BJ (cell line): Measurements from ENCODE around the gene OR10A3. TPM values are rescaled to one million over a fixed set of nuclear protein-coding genes. Genes with fewer than 3 reads are reported as not detected.

Source experiments
- CTCF ChIA-PET: fragments of 350-600 bp; formaldehyde crosslinking; extraction: SDS; loops from one replicate; lab custom pipeline; 2021; ENCODE audit warnings: antibody characterized with exemption, inconsistent platforms; lab: Yijun Ruan, JAX
- POLR2A ChIA-PET: fragments of 300-600 bp; sonication (Branson Sonifier 250); formaldehyde crosslinking; extraction: SDS; loops from one replicate; lab custom pipeline; 2021; ENCODE audit warnings: antibody characterized with exemption; lab: Charles Lee
- DNase-seq: peaks from one replicate; pipeline ENCODE4 v3.0.0-alpha.2; 2011; ENCODE audit warnings: low read depth
- H3K27me3 ChIP-seq: 2 replicates; pipeline ENCODE4 v1.6.0; 2011; ENCODE audit warnings: low read length; ENCODE audit not compliant: control insufficient read depth, insufficient read depth
- H3K36me3 ChIP-seq: 2 replicates; pipeline ENCODE4 v1.5.1; 2011; ENCODE audit warnings: low read length; ENCODE audit not compliant: control insufficient read depth, insufficient read depth
- H3K4me3 ChIP-seq: 2 replicates; pipeline ENCODE4 v1.5.1; 2011; ENCODE audit warnings: low read depth, mild to moderate bottlenecking, control low read depth, low read length
- polyA plus RNA-seq: library from polyadenylated mRNA; depleted of rRNA; stranded (reverse); fragments of >200 nt; gene quantifications from 2 replicates; pipeline ENCODE4 v1.2.3, GENCODE V29; 2011
- TF ChIP-seq, protein P1 (sequence below): IDR thresholded peaks from 2 replicates; pipeline ENCODE4 v1.5.1; 2011; ENCODE audit warnings: low read depth, mild to moderate bottlenecking, control low read depth, inconsistent platforms, low read length, moderate library complexity; ENCODE audit not compliant: insufficient read depth

Gene OR10A3
- polyA plus RNA-seq, 1 experiment = 0.07 TPM

DNA sequence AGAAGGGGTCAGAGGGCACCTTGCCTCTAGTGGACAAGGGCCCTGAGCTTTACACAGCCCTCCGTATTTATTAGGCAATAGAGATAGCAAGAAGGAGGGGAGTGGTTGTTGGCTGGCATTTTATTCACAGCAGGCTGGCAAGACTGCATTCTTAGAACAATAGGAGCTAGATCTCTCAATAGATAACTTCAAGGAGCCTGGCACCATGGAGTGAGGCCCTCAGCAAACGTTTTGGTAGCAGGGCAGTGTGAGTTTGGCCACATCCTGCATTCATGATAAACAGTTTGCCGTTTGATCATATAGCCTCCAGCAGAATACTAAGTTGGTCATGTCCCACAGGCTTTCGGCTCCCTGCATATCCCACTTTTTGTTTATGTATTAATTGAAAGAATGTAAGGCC lies 42.1 kb downstream of the OR10A3 start:
- H3K4me3 ChIP-seq = no peak overlapping the region
- ChIA-PET CTCF (interaction anchor here (1.9 kb wide), 1 partner anchor 87 kb away, joined by 8 read pairs; the partner anchor contains the start of gene EIF3F), POLR2A (no interaction called here)

DNA sequence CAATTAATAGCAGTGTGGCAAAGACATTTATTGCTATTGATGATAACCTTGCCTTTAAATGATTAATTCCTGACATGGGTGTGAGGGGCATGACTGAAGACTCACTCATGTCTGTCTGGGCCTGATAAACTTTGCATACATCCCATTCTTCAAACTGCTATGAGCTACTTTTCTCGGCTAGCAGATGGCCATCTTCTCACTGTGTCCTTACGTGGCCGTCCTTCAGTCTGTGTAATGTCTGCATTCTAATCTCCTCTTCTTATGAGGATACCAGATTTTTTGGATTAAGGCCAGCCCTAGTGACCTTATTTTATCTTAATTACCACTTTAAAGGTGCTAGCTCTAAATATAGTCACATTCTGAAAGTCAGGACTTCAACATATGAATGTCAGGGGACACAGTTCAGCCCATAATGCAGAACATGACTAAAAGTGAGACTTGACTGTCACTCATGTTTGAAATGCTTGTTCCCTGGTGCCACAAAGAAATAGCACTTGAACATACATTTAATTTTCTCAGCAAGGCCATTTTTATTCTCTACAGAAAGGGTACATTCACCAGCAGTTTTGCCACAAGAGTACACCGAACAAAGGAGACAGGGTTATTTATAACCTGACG lies 42.7 kb downstream of the OR10A3 start:
- ChIA-PET CTCF (interaction anchor here (1.9 kb wide), 1 partner anchor 88 kb away, joined by 8 read pairs; the partner anchor contains the start of gene EIF3F), POLR2A (no interaction called here)
- no peak for DNase-seq
- TF ChIP-seq, protein P1, sequence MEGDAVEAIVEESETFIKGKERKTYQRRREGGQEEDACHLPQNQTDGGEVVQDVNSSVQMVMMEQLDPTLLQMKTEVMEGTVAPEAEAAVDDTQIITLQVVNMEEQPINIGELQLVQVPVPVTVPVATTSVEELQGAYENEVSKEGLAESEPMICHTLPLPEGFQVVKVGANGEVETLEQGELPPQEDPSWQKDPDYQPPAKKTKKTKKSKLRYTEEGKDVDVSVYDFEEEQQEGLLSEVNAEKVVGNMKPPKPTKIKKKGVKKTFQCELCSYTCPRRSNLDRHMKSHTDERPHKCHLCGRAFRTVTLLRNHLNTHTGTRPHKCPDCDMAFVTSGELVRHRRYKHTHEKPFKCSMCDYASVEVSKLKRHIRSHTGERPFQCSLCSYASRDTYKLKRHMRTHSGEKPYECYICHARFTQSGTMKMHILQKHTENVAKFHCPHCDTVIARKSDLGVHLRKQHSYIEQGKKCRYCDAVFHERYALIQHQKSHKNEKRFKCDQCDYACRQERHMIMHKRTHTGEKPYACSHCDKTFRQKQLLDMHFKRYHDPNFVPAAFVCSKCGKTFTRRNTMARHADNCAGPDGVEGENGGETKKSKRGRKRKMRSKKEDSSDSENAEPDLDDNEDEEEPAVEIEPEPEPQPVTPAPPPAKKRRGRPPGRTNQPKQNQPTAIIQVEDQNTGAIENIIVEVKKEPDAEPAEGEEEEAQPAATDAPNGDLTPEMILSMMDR = no peak
- Histone ChIP-seq H3K4me3 (no peak overlapping the region), H3K36me3 (no peaks in the 10 kb centered on the region), H3K27me3 (no peaks in the 10 kb centered on the region)

More for the DNA sequence above, 42.1 kb downstream of the OR10A3 start:
- H3K36me3 ChIP-seq = no peaks in the 10 kb centered on the region
- H3K27me3 ChIP-seq = no peaks in the 10 kb centered on the region
- DNase-seq = no peak
- TF ChIP-seq, protein P1 = no peak

DNA sequence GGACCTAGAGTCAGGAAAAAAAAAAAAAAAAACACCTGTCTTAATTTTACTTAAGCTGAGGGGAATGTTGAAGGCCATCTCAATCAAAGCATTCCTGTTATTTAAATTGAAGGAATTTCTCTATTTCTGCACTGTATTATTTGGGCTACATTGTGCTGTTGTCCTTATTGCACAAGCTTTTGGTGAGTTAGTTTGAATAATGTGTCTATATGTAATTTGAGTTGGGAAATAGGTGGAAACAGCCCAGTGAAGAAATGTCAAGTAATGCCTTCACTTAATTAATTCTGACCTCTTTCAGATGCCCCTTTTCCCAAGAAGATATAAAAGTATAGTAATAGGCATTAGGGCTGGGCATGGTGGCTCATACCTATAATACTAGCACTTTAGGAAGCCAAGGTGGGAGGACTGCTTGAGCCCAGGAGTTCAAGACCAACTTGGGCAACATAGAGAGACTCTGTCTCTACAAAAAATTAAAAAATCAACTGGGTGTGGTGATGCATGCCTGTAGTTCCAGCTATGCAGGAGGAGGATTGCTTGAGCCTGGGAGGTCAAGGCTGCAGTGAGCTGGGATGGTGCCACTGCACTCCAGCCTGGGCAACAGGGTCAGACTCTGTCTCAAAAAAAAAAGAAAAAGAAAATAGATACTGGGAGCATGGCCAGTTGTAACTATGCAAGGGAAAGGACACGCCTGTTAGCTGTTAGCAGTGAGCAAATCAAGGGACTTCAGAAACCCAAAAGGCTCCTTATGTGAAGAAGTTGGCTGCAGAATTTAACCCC lies 45.3 kb downstream of the OR10A3 start:
- ChIA-PET CTCF (interaction anchor here (0.6 to 7.5 kb wide), 6 partner anchors 8 to 203 kb away, joined by 3 to 129 read pairs (median 10); partner anchors contain the start of gene EIF3F), POLR2A (interaction anchor here (0.7 to 1.5 kb wide), 2 partner anchors 91 to 1015 kb away, joined by 4 to 6 read pairs; partner anchors contain the start of gene EIF3F)
- H3K4me3 ChIP-seq = no peak overlapping the region
- no peaks in the 10 kb centered on the region for H3K27me3 ChIP-seq
- H3K36me3 ChIP-seq = no peaks in the 10 kb centered on the region
- no peak for DNase-seq
- TF ChIP-seq, protein P1 = no peak

DNA sequence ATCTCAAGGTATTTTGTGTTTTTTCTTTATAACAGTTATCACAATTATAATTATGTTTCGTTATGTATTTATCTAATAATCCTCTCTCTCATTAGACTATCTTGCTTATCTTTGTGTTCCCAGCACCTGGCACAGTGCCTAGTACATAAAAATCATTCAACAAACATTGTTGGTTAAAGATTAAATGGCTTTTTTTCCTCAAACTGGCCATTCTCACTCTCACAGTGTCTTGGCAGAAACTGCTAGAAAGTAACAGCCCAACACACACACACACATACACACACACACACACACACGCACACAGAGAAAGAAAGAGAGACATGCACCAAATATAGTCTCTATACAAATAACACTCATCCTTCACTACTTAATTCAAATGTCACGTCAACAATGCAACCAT lies 47.3 kb downstream of the OR10A3 start:
- H3K36me3 ChIP-seq = no peaks in the 10 kb centered on the region
- no peak for DNase-seq
- H3K27me3 ChIP-seq = no peaks in the 10 kb centered on the region
- ChIA-PET POLR2A (interaction anchor here (0.5 kb wide), 1 partner anchor 75 kb away, joined by 7 read pairs; no protein-coding TSS in a partner anchor), CTCF (interaction anchor here (1.3 to 7.5 kb wide), 5 partner anchors 10 to 674 kb away, joined by 4 to 129 read pairs (median 16); partner anchors contain the start of gene EIF3F)
- TF ChIP-seq, protein P1 = no peak
- no peak overlapping the region for H3K4me3 ChIP-seq

DNA sequence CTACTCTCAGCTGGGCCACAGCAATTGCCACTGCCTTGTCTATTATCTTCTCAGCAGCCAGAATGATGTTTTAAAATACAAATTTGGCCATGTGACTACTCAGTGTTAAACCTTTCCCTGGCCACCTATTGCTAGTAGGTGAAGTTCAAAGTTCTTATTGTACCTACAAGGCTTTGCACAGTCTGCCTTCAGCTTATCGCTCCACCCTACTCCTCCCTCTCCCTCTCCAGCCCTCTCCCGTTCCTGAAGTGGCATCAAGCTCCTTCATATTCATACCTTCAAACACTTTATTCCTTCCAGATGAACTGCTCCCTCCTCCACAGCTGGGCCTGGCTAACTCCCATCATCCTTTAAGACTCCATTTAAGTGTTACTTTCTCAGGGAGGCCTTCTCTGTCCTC lies 47.7 kb downstream of the OR10A3 start:
- CTCF ChIA-PET = interaction anchor here (0.9 to 7.5 kb wide), 10 partner anchors 11 to 674 kb away, joined by 3 to 129 read pairs (median 8); partner anchors contain the start of genes EIF3F and NLRP10
- TF ChIP-seq, protein P1 = no peak
- no peak for DNase-seq
- Histone ChIP-seq H3K27me3 (no peaks in the 10 kb centered on the region), H3K36me3 (no peaks in the 10 kb centered on the region), H3K4me3 (no peak overlapping the region)
- POLR2A ChIA-PET = interaction anchor here (0.5 to 1.3 kb wide), 3 partner anchors 71 to 93 kb away, joined by 3 to 7 read pairs (median 3); partner anchors contain the start of genes EIF3F and NLRP10
